SIG-M5 (cell line): ENCODE data around the gene RAP1GAP2.
"Not testable (repeated sequence)": the region's sequence is repeated elsewhere in the genome, so short reads cannot be mapped to it uniquely, and the experiment has no call there.

Source experiments
- DNase-seq: peaks from one replicate; lab custom pipeline; 2025; lab: John Stamatoyannopoulos, UW

Gene RAP1GAP2

GRCh38 chr17:2814481-2815341 lies 18.5 kb downstream of the RAP1GAP2 start:
- no peak for DNase-seq

- no peak for DNase-seq
Observed at GRCh38 chr17:2815781-2816185, 19.5 kb downstream of the RAP1GAP2 start.

- DNase-seq = no peak
Observed at GRCh38 chr17:2816688-2817087, 20.4 kb downstream of the RAP1GAP2 start.

GRCh38 chr17:2819294-2819693 lies 23.1 kb downstream of the RAP1GAP2 start:
- not testable (repeated sequence) for DNase-seq

GRCh38 chr17:2819921-2820501 lies 23.8 kb downstream of the RAP1GAP2 start:
- DNase-seq = no peak

GRCh38 chr17:2821868-2822267 lies 25.6 kb downstream of the RAP1GAP2 start:
- DNase-seq = no peak

GRCh38 chr17:2822358-2822757 lies 26.1 kb downstream of the RAP1GAP2 start:
- DNase-seq = no peak

GRCh38 chr17:2825253-2825970 lies 29.2 kb downstream of the RAP1GAP2 start:
- DNase-seq = no peak

GRCh38 chr17:2828397-2829038 lies 32.3 kb downstream of the RAP1GAP2 start:
- no peak for DNase-seq

- no peak for DNase-seq
Observed at GRCh38 chr17:2830678-2831077, 34.4 kb downstream of the RAP1GAP2 start.

- no peak for DNase-seq
Observed at GRCh38 chr17:2835780-2836179, 39.5 kb downstream of the RAP1GAP2 start.

GRCh38 chr17:2837147-2837561 lies 40.9 kb downstream of the RAP1GAP2 start:
- no peak for DNase-seq

GRCh38 chr17:2841606-2842005 lies 45.4 kb downstream of the RAP1GAP2 start:
- no peak for DNase-seq

GRCh38 chr17:2842464-2842863 lies 46.2 kb downstream of the RAP1GAP2 start:
- no peak for DNase-seq

GRCh38 chr17:2844416-2844815 lies 48.2 kb downstream of the RAP1GAP2 start:
- no peak for DNase-seq

GRCh38 chr17:2847381-2848333 lies 51.4 kb downstream of the RAP1GAP2 start:
- DNase-seq = no peak

GRCh38 chr17:2849327-2849670 lies 53.1 kb downstream of the RAP1GAP2 start:
- no peak for DNase-seq

GRCh38 chr17:2850991-2851390 lies 54.8 kb downstream of the RAP1GAP2 start:
- no peak for DNase-seq

- no peak for DNase-seq
Observed at GRCh38 chr17:2851615-2852014, 55.4 kb downstream of the RAP1GAP2 start.

GRCh38 chr17:2852221-2852620 lies 56.0 kb downstream of the RAP1GAP2 start:
- no peak for DNase-seq

GRCh38 chr17:2852729-2853282 lies 56.6 kb downstream of the RAP1GAP2 start:
- DNase-seq = no peak
